Measurements from ENCODE around the gene DTX3L.

The DTX3L gene

DNA sequence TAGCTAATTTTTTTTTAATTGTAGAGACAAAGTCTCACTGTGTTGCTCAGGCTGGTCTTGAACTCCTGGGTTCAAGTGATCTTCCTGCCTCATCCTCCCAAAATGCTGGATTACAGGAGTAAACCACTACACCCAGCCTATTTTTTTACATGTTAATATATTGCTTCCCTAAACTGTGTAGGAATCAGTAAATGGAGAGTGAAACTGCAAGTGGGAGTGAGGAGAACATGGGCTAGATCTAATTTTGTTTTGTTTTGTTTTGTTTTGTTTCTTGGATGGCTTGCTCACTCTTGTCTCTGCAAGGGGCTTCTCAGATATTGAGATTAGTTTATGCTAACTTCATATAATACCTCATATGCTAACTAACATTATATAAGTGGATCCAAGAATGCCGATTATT, 44.8 kb downstream of the DTX3L start:
- DNase-seq, result no peak

DNA sequence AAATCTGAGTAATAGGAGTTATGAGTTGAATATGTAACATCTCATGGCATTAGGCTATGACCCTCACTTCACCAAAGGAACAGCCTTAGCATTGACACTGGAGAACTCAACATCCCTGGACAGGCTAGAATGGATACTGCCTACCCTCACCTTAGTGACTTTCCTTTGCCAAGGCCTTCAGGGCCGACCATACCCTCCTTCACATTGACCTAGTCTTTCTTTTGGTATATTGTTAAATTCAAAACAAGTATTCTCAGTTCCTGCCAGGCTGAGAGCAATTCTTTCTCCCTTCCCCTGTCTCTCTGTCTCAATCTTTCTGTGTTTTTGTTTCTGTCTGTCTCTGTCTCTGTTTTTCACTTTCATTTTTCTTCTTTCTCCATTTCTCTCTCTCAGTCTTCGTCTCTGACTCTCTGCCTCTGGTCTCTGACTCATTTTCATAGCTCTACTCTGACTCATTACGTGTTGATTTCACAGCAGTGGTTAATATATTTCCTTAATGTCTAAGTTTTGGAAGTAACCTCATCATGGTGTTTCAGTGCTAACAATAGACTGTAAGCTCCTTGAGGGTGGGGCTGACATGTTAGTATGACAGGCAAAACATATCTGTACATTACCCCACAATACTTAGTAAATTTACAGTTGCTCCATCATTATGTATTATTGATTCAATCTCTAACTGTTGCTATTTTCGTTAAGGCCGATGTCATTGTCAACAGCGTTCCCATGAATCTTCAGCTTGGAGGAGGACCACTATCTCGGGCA, 45.8 kb downstream of the DTX3L start:
- DNase-seq, result peak; percentile 6 to 35

DNA sequence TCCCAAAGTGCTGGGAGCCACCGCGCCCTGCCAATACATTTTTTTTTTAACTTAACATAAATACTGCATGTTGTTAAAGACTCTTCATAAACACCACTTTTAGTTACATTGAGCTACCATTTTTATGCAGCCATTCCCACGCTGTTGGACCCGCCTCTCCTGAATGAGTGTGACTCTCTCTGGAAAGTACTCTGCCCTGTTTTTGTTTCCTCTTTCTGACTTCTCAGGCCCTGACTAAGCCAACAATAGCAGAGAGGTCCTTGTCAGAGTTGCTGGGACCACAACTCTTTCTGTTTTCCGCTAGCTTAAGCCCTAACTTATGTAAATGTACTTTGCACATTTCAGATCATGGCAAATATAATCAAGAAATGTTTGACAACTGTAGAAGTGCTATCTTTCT, 48.6 kb downstream of the DTX3L start:
- DNase-seq, result no peak

DNA sequence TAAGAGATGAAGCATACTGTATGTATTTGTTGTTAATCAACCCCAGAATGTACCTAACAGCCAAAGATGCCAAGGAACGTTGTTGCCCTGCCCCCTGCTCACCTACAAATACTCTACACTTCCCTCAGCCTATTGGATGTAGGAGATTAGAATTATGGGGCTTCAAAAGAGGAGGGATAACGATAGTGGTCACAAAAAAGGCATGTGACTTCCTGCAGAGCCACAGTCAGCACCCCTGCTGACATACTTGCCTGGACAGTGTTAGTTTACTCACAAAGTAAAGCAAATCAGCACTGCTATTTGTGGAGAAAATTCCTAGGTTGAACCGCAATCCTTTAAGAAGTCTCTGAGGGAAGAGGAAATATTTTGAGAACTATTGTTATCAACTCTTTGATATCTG, 51.2 kb downstream of the DTX3L start:
- DNase-seq, result no peak

DNA sequence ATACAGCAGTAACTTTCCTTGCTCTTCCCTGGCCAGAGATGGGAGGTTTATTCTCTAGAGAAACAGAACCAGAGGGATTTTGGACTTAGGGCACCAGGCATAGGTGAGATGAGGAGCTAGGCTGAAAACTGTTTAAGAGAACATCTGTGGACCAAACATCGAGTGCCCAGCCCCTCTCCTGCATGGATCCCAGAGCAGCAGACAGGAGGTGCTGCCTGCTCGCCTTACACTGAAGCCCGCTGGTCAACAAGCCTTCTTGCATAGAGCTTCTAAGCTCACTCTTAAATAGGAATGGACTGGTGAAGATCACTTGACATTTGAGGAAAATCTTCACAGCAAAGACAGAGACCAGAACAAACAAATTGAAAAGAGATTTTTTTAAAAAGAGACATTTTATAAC, 54.5 kb downstream of the DTX3L start:
- no peak for DNase-seq

DNA sequence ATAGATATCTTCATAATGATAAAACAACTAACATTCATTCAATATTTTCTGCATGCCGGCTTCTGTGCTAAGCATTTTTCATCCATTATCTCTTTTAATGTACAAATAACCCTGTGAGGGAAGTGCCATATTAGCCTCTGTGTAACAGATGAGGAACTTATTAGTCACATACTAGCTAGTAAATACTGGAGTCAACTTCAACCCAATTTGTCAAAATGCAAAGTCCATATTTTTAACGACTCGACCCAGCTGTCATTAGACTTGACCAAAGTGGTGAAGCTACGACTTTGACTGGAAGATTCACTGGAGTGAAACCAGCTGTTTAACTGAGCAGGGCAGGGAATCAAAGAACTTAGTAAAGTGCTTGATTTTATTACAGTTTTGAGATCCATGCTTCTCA, 54.9 kb downstream of the DTX3L start:
- DNase-seq, result no peak

DNA sequence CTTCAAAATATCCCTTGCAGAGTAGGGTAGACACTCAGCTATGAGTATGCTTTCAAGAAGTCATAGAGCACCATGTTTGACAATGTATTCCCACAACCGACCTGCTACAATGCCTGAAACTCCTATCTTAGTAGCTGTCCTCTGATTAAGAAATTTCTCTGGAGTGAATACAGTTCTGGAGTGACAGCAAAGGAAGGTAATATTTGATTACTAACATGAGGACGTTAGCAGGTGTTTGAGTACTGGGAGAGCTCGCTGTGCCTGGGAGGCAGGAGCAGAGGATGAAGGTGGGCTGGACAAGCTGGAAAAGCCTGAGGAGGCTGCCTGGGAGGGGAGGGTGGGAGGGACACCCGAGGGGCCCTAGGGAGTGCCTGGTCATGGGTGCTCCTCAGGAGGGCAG, 56.3 kb downstream of the DTX3L start:
- DNase-seq, result no peak

DNA sequence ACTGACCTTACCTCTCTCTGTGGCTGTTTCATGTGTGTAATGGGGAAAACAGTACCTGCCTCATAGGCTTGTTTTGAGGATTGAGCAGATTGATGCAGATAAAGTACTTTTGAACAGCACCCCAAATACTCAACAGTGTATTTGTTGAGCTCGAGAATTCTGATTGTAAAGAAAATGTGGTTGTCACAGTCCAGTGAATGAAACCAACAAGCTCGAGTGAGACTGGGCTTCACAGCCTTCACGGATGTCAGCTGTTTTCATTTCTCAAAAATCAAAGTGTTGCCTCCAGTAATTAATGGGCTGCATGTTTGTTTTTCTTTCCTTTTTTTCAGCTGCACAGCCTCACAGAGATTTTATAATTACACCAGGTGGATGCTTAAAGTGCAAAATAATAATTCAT, 57.0 kb downstream of the DTX3L start:
- DNase-seq, result no peak

DNA sequence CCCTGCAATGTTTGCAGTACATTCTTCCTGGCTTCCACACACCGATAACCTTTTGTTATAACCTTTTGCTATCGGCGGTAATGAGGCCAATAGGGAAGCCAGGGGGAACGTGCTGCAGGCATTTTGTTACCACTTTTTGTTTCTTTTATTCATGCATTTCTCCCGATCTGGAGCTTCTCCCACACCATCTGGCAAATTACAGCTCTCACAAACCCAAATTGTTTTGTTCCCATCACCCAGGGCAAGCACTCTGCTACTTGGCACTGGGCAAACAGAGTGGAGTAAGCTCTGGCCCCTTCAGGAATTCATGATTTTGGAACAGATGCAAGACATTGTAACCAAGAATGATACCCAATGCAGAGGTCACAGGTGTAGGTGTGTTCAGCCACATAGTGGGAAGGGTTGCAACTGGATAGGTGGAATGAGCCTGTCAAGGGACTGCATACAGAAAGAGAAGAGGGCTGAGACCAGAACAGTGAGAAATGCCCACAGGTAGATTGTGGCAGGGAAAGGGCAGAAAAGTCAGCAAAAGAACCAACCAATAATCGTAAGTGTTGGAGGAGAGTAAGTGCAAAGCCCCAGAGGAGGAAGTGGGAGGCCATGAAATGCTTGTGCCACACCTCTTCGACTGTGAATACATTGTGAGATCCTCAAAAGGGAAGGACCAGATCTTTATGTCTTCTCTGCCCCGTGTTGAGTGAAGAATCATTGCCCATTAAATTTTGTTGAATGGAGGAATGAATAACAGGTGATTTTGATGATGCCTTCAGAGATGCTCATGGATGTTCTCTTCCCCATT, 59.1 kb downstream of the DTX3L start:
- no peak for DNase-seq

Measured in stimulated activated CD4-positive, alpha-beta T cell treated with anti-CD3 and anti-CD28 coated beads, Interleukin-2, amount 100 ng/mL, for 24 hours (primary cell).